Brain microvascular endothelial cell (primary cell): ENCODE data around the gene PKD1.

Source experiments
- DNase-seq: peaks from one replicate; pipeline ENCODE4 v3.0.0-alpha.2; 2020
- H3K27ac ChIP-seq: fragments of 250-450 bp; sonication (Bioruptor Pico); 2 replicates; pipeline ENCODE4 v1.5.1; 2020; ENCODE audit warnings: mild to moderate bottlenecking, moderate library complexity
- H3K27me3 ChIP-seq: fragments of 250-450 bp; sonication (Bioruptor Pico); replicated peaks from 2 replicates; pipeline ENCODE4 v1.5.1; 2020; ENCODE audit warnings: mild to moderate bottlenecking
- H3K36me3 ChIP-seq: fragments of 250-450 bp; sonication (Bioruptor Pico); replicated peaks from 2 replicates; pipeline ENCODE4 v1.5.1; 2020; ENCODE audit warnings: mild to moderate bottlenecking
- H3K4me3 ChIP-seq: 2 replicates; pipeline ENCODE4 v1.5.1; 2011; ENCODE audit warnings: low read depth, mild to moderate bottlenecking, control low read depth, low read length, moderate library complexity
- in situ Hi-C: cut with HindIII; loops from 2 replicates; pipeline ENCODE4 v1.10.0; 2017; ENCODE audit warnings: low sequenced_read_pairs, low pct_ligation_motif_present
- TF ChIP-seq, protein P1 (sequence below): IDR thresholded peaks from 2 replicates; pipeline ENCODE4 v1.5.1; 2011; ENCODE audit warnings: low read depth, mild to moderate bottlenecking, moderate library complexity, low read length, control low read depth, inconsistent platforms; ENCODE audit errors: missing control alignments

PKD1 gene

DNA sequence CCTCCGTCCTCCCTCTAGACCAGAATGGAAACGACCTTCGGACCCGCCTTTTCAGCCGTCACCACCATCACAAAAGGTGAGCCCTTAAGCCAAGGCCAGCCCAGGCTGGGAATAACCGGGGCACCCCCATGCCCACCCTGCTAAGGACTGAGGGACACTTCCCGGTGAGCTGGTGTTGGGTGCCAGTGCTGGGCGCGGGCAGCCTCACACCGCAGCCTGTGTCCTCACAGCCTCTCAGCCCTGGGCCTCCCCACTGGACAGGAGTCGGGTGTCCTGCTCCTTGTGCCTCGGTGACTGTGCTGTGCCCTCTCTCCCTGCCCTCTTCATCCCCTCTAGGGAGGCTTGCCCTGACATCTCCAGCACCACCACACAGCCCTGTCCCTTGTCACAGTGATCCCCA, 30.2 kb upstream of the PKD1 start:
- no peak for DNase-seq
- H3K4me3 ChIP-seq, result no peak overlapping the region
- no peaks in the 10 kb centered on the region for H3K27me3 ChIP-seq
- H3K27ac ChIP-seq, result no peak overlapping the region
- in situ Hi-C loops, result loop anchor here (10.0 kb wide), 1 partner anchor 91 kb away; no protein-coding TSS in a partner anchor
- TF ChIP-seq, protein P1, sequence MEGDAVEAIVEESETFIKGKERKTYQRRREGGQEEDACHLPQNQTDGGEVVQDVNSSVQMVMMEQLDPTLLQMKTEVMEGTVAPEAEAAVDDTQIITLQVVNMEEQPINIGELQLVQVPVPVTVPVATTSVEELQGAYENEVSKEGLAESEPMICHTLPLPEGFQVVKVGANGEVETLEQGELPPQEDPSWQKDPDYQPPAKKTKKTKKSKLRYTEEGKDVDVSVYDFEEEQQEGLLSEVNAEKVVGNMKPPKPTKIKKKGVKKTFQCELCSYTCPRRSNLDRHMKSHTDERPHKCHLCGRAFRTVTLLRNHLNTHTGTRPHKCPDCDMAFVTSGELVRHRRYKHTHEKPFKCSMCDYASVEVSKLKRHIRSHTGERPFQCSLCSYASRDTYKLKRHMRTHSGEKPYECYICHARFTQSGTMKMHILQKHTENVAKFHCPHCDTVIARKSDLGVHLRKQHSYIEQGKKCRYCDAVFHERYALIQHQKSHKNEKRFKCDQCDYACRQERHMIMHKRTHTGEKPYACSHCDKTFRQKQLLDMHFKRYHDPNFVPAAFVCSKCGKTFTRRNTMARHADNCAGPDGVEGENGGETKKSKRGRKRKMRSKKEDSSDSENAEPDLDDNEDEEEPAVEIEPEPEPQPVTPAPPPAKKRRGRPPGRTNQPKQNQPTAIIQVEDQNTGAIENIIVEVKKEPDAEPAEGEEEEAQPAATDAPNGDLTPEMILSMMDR, result no peak
- peaks cover 37% of the 10 kb centered on the region for H3K36me3 ChIP-seq

DNA sequence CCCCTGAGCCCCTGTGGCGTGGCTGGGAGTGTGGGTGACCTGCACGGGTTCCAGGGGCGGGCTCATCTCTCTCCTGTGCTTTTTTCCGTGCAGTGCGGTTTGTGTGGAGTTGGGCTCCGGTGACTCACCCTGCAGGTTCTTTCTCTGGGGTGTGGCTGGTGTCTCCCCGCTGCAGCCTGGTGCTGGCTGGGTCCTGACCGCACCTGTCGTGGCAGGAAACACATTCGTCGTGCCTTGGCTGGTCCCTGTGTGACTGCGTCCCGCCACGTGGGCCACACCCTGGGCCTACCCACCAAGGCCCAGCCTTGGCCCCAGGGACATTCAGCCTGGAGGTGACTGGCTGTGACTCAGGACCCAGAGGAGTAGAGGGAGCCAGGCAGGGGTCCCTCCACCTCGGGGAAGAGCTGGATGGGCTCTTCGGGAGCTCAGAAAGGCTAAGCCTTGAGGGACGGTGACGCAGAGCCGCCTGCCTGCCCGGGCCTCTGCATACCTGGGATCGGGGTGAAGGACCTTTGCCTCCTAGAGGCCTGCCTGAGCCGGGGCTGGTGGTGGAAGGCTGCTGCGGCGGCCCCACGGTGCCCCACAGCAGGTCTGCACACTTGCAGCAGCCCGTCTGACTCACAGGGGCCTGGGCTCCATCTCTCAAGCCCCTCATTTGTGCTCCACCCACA, 27.6 kb upstream of the PKD1 start:
- H3K36me3 ChIP-seq, result peaks cover 33% of the 10 kb centered on the region
- in situ Hi-C loops, result loop anchor here (10.0 kb wide), 1 partner anchor 89 kb away; no protein-coding TSS in a partner anchor

DNA sequence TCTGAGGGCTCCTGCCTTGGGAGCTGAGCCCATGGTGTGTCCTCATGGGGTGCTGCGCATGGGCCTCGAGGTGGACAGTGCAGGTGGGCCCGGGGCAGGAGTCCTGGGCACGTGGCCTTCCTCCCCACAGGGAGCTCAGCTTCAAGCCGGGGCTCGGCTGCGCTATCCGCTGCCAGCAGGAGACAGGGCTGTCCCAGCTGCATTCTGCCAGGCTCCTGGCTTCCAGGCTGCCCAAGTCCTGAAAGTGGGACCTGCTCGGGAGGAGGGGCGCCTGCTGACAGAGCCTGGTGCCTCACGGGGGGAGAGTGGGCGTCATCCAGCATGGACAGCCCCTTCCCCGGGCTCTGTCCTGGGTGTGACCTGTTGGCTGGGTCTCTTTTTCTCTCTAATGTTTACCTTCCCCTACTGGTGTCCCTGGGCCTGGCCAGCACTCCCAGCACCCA, 27.0 kb upstream of the PKD1 start:
- Histone ChIP-seq H3K27me3 (no peaks in the 10 kb centered on the region), H3K36me3 (peaks cover 27% of the 10 kb centered on the region), H3K27ac (no peak overlapping the region), H3K4me3 (no peak overlapping the region)
- DNase-seq, result no peak
- in situ Hi-C loops, result loop anchor here (10.0 kb wide), 1 partner anchor 88 kb away; no protein-coding TSS in a partner anchor
- TF ChIP-seq, protein P1, result no peak

More for the DNA sequence above, 27.6 kb upstream of the PKD1 start:
- DNase-seq, result no peak
- Histone ChIP-seq H3K4me3 (no peak overlapping the region), H3K27me3 (no peaks in the 10 kb centered on the region), H3K27ac (no peak overlapping the region)
- TF ChIP-seq, protein P1, result no peak

DNA sequence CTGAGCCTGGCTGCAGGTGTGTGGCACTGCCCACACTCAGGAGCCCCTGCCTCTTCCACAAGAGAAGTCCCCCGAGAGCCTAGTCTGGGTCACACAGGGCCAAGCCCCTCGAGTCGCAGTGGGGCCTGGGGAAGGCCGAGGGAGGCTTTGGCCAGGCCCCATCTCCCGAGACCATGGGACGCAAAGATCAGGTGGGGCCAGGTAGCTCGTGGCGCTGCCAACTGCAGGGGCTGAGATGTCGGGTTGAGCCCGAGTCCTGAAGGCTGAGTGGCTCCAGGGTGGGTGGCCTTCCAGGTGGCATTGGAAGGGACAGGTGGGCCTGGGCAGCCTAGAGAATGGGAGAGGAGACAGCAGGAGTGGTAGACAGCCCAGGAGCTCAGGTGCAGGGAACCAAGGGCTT, 26.2 kb upstream of the PKD1 start:
- no peak overlapping the region for H3K4me3 ChIP-seq
- H3K36me3 ChIP-seq, result peaks cover 19% of the 10 kb centered on the region
- DNase-seq, result no peak
- TF ChIP-seq, protein P1, result no peak
- no peaks in the 10 kb centered on the region for H3K27me3 ChIP-seq
- in situ Hi-C loops, result loop anchor here (10.0 kb wide), 1 partner anchor 87 kb away; no protein-coding TSS in a partner anchor
- peak overlapping the region; percentile 16 for H3K27ac ChIP-seq

DNA sequence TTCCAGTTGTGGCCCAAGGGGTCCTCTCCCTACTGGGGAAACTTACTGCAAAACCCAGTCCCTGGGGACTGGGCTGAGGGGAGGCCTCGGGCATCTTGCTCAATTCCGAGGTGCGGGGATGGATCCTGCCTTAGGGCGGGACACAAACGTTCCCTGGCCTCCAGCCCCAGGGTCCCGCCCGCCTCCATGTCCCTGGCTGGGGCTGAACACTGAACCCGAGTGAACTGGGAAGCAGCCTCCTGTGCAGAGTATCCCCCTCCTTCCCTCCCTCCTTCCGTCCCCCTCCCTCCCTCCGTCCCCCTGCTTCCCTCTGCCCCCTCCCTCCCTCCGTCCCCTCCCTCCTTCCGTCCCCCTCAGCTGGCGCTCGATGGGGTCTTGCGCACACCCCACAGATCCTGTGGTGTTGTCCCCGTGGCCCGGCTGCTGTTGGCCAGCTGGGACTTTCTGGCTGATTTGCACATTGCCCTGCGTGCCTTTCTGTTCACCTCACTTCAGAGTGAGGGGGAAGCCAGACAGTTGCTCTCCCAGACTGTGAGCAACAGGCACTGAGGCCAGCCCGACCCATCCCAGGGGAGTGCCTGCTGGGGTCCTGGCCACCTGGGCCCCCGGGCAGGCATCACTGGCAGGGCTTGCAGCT, 25.3 kb upstream of the PKD1 start:
- no peaks in the 10 kb centered on the region for H3K27me3 ChIP-seq
- peak overlapping the region; percentile 60 for H3K27ac ChIP-seq
- peak; percentile 41 for DNase-seq
- no peak overlapping the region for H3K4me3 ChIP-seq
- in situ Hi-C loops, result loop anchor here (10.0 kb wide), 1 partner anchor 86 kb away; no protein-coding TSS in a partner anchor
- H3K36me3 ChIP-seq, result peaks cover 11% of the 10 kb centered on the region
- TF ChIP-seq, protein P1, result no peak
